Liver (tissue), 3 donors: Measurements from ENCODE around the gene SLC25A42.

Experiments
- CTCF ChIP-seq: fragments of 150-350 bp; IDR thresholded peaks from 2 replicates; pipeline ENCODE4 v1.5.1; 2017; ENCODE audit warnings: improper control_type of control experiment, low read depth, low read length; ENCODE audit not compliant: missing input control
- GABPA ChIP-seq, 2 donors: IDR thresholded peaks in 1 of 2; conservative IDR thresholded peaks in 1 of 2; 2 replicates each; pipeline ENCODE4 v1.6.1; 2016; ENCODE audit warnings: antibody characterized with exemption in 2 of 2, mild to moderate bottlenecking in 1 of 2, moderate library complexity in 1 of 2
- YY1 ChIP-seq: IDR thresholded peaks from 2 replicates; pipeline ENCODE4 v1.6.1; 2016; ENCODE audit warnings: antibody characterized with exemption, mild to moderate bottlenecking
- donor health status: healthy.
- donor health status: healthy.

- TF ChIP-seq YY1 = no peak
- TF ChIP-seq CTCF = no peak
- TF ChIP-seq GABPA (IDR thresholded peaks at IDR 0.05 in 1 of 2, conservative IDR thresholded peaks at IDR 0.05 in 1 of 2) = no peak
These were observed 41.3 kb upstream of the SLC25A42 start for GRCh38 chr19:19022380-19022961.
